Panc1 (cell line): ENCODE data around the gene SRC. TPM values are rescaled to one million over a fixed set of nuclear protein-coding genes. Genes with fewer than 3 reads are reported as not detected.

Source experiments
- ATAC-seq: fragments of 200-7000 bp; cut with Tn5 transposase; 2 replicates; pipeline ENCODE4 v1.9.1; 2020; ENCODE audit warnings: mild to moderate bottlenecking, moderate library complexity
- BruUV-seq: library from RNA; stranded (reverse); fragments of 400-500 nt; replicated peaks from 2 replicates; lab custom pipeline; 2021; lab: Mats Ljungman, UMichigan
- CTCF ChIA-PET: fragments of 300-600 bp; sonication (Branson Sonifier 250); formaldehyde crosslinking; loops from one replicate; lab custom pipeline; 2022; ENCODE audit warnings: antibody characterized with exemption; lab: Charles Lee
- POLR2A ChIA-PET: fragments of 300-600 bp; sonication (Branson Sonifier 250); formaldehyde crosslinking; loops from one replicate; lab custom pipeline; 2022; ENCODE audit warnings: antibody characterized with exemption; lab: Charles Lee
- DNase-seq: peaks from one replicate; pipeline ENCODE4 v3.0.0-alpha.2; 2010; ENCODE audit warnings: low read depth, low spot score
- H3K27ac ChIP-seq: 2 replicates; pipeline ENCODE4 v1.5.1; 2011; ENCODE audit warnings: mild to moderate bottlenecking, low read length, inconsistent platforms
- H3K27me3 ChIP-seq: fragments of 200-500 bp; sonication (Bioruptor generic); 2 replicates; pipeline ENCODE4 v1.6.0; 2014; ENCODE audit warnings: low read length, inconsistent platforms; ENCODE audit not compliant: control insufficient read depth, insufficient read depth
- H3K36me3 ChIP-seq: fragments of 200-500 bp; sonication (Bioruptor generic); 2 replicates; pipeline ENCODE4 v1.5.1; 2014; ENCODE audit warnings: inconsistent platforms, mild to moderate bottlenecking, low read length, moderate library complexity; ENCODE audit not compliant: control insufficient read depth, insufficient read depth
- H3K4me1 ChIP-seq: 2 replicates; pipeline ENCODE4 v1.5.1; 2011; ENCODE audit warnings: inconsistent platforms, mild to moderate bottlenecking, low read length, moderate library complexity; ENCODE audit not compliant: control insufficient read depth, insufficient read depth
- H3K4me3 ChIP-seq, 2 experiments: 2 replicates each; pipeline ENCODE4 v1.5.1; 2011 to 2012; ENCODE audit warnings: low read depth in 2 of 2, low read length in 2 of 2, mild to moderate bottlenecking in 2 of 2, inconsistent platforms in 1 of 2, moderate library complexity in 1 of 2
- H3K9me3 ChIP-seq: fragments of 200-500 bp; sonication (Bioruptor generic); 2 replicates; pipeline ENCODE4 v1.5.1; 2014; ENCODE audit warnings: low read depth, mild to moderate bottlenecking, inconsistent platforms, low read length, moderate library complexity; ENCODE audit not compliant: control insufficient read depth, insufficient read depth
- POLR2AphosphoS5 ChIP-seq: IDR thresholded peaks from 2 replicates; pipeline ENCODE4 v1.6.1; 2012; ENCODE audit warnings: mild to moderate bottlenecking, low read depth, low read length, moderate library complexity
- SIN3A ChIP-seq: IDR thresholded peaks from 2 replicates; pipeline ENCODE4 v1.6.1; 2012; ENCODE audit warnings: low read depth, mild to moderate bottlenecking, low read length, moderate library complexity, borderline replicate concordance; ENCODE audit not compliant: insufficient read depth
- TCF7L2 ChIP-seq: IDR thresholded peaks from 2 replicates; pipeline ENCODE4 v1.6.1; 2011; ENCODE audit warnings: mild to moderate bottlenecking, low read depth, low read length, inconsistent platforms
- in situ Hi-C: cut with HindIII; loops from 2 replicates; pipeline ENCODE4 v1.10.0; 2016; ENCODE audit warnings: low sequenced_read_pairs, low pct_unique_long_range_greater_than_20kb
- intact Hi-C: fragments of 100-400 bp; cut with micrococcal nuclease; formaldehyde crosslinking; loops from one replicate; pipeline ENCODE4 v1.10.0; 2022; ENCODE audit not compliant: unreplicated experiment
- total RNA-seq: library from RNA; stranded (reverse); gene quantifications from one replicate; pipeline ENCODE4 v1.2.1, GENCODE V29; 2021; ENCODE audit not compliant: unreplicated experiment
- TF ChIP-seq, protein P1 (sequence below), 2 experiments: IDR thresholded peaks; 2 replicates each; pipeline ENCODE4 v1.6.1; 2011 to 2012; ENCODE audit warnings: low read depth in 2 of 2, control low read depth in 1 of 2, low read length in 1 of 2, mild to moderate bottlenecking in 1 of 2, moderate library complexity in 1 of 2; ENCODE audit not compliant: insufficient read depth in 1 of 2
- TF ChIP-seq, protein P2 (sequence below): fragments of 450-650 bp; IDR thresholded peaks from 2 replicates; pipeline ENCODE4 v1.5.1; 2017; ENCODE audit warnings: mild to moderate bottlenecking

Gene SRC
- total RNA-seq, 1 experiment from 2014 or later: 24.9 TPM

DNA sequence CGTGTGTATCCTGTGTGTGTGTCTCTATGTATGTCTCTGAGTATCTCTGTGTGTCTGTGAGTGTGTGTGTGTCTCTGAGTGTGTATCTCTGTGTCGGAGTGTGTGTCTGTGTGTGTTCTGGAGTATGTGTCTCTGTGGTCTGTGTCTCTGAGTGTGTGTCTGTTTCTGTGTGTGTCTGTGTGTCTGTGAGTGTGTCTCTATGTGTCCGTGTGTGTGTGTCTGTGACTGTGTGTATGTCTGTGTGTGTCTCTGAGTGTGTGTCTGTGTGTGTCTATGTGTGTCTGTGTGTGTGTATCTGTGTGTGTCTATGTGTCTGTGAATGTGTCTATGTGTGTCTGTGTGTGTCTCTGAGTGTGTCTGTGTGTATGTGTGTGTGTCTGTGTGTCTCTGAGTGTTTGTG lies 73.4 kb downstream of the SRC start:
- POLR2A ChIA-PET: no interaction called here
- no TSS peak for BruUV-seq

DNA sequence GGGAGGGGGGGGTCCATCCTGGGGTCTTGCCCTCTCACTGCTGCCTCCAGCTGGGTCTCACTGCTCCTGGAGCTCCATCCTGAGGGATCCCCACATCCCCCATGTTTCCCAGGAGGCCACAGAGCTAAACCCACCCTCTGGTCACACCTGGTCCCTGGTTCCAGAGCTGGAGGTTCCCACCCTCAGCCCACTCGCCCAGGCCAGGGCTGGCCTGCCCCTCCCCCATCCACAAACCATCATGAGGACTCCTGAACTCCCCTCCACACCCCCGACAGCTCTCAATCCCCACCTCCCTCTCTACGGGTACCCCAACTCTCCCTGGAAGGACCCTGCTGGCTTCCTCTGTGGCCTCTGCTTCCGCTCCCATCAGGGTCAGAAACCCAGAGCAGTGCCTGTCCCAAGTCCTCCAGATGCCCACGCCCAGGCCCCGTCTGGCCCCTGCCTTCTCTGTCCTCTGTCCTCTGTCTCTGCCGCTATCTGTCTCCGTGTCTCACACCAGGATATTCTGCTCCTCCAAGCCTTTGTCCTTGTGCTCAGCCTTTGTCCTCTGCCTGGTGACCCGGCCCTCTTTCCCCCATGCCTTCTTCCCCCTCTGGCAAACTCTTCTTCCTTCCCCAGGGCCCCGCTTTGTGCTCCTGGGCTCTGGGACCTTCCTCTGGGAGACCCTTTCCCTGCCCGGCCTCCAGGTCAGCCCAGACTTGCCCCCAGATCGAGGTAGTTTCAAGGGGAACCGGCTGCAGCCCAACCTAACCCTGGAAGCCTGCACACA lies 74.0 kb downstream of the SRC start:
- Histone ChIP-seq H3K4me3 (no peak overlapping the region), H3K9me3 (no peaks in the 10 kb centered on the region), H3K27ac (no peak overlapping the region), H3K36me3 (no peaks in the 10 kb centered on the region), H3K4me1 (no peaks in the 10 kb centered on the region), H3K27me3 (peaks cover 11% of the 10 kb centered on the region)
- BruUV-seq: no TSS peak
- in situ Hi-C loops (no loop called here), intact Hi-C loops (no loop called here)
- ChIA-PET CTCF (no interaction called here), POLR2A (no interaction called here)
- ATAC-seq (no peak), DNase-seq (no peak)
- TF ChIP-seq POLR2AphosphoS5 (no peak), SIN3A (no peak), TCF7L2 (no peak)
- TF ChIP-seq, protein P1, sequence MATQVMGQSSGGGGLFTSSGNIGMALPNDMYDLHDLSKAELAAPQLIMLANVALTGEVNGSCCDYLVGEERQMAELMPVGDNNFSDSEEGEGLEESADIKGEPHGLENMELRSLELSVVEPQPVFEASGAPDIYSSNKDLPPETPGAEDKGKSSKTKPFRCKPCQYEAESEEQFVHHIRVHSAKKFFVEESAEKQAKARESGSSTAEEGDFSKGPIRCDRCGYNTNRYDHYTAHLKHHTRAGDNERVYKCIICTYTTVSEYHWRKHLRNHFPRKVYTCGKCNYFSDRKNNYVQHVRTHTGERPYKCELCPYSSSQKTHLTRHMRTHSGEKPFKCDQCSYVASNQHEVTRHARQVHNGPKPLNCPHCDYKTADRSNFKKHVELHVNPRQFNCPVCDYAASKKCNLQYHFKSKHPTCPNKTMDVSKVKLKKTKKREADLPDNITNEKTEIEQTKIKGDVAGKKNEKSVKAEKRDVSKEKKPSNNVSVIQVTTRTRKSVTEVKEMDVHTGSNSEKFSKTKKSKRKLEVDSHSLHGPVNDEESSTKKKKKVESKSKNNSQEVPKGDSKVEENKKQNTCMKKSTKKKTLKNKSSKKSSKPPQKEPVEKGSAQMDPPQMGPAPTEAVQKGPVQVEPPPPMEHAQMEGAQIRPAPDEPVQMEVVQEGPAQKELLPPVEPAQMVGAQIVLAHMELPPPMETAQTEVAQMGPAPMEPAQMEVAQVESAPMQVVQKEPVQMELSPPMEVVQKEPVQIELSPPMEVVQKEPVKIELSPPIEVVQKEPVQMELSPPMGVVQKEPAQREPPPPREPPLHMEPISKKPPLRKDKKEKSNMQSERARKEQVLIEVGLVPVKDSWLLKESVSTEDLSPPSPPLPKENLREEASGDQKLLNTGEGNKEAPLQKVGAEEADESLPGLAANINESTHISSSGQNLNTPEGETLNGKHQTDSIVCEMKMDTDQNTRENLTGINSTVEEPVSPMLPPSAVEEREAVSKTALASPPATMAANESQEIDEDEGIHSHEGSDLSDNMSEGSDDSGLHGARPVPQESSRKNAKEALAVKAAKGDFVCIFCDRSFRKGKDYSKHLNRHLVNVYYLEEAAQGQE (IDR thresholded peaks at IDR 0.05; ENCODE audit: insufficient read depth in 1 of 2, low read depth in 2 of 2, low read length in 1 of 2): no peak
- TF ChIP-seq, protein P2, sequence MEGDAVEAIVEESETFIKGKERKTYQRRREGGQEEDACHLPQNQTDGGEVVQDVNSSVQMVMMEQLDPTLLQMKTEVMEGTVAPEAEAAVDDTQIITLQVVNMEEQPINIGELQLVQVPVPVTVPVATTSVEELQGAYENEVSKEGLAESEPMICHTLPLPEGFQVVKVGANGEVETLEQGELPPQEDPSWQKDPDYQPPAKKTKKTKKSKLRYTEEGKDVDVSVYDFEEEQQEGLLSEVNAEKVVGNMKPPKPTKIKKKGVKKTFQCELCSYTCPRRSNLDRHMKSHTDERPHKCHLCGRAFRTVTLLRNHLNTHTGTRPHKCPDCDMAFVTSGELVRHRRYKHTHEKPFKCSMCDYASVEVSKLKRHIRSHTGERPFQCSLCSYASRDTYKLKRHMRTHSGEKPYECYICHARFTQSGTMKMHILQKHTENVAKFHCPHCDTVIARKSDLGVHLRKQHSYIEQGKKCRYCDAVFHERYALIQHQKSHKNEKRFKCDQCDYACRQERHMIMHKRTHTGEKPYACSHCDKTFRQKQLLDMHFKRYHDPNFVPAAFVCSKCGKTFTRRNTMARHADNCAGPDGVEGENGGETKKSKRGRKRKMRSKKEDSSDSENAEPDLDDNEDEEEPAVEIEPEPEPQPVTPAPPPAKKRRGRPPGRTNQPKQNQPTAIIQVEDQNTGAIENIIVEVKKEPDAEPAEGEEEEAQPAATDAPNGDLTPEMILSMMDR: no peak

More for the DNA sequence above, 73.4 kb downstream of the SRC start:
- CTCF ChIA-PET: no interaction called here
- Histone ChIP-seq H3K27me3 (peaks cover 11% of the 10 kb centered on the region), H3K4me3 (no peak overlapping the region), H3K27ac (no peak overlapping the region), H3K36me3 (no peaks in the 10 kb centered on the region), H3K4me1 (no peaks in the 10 kb centered on the region), H3K9me3 (no peaks in the 10 kb centered on the region)
- TF ChIP-seq, protein P1 (IDR thresholded peaks at IDR 0.05; ENCODE audit: insufficient read depth in 1 of 2, low read depth in 2 of 2, low read length in 1 of 2): no peak
- TF ChIP-seq SIN3A (no peak), TCF7L2 (no peak), POLR2AphosphoS5 (no peak)
- TF ChIP-seq, protein P2: no peak
- intact Hi-C loops: no loop called here
- in situ Hi-C loops: no loop called here
- DNase-seq (no peak), ATAC-seq (no peak)
